Measurements from ENCODE around the gene B3GAT2.
A peak's percentile ranks its signal among the peaks of the same experiment; 100 is the strongest.

The B3GAT2 gene

GRCh38 chr6:70889270-70889669 lies 67.6 kb downstream of the B3GAT2 start:
- no peak for DNase-seq

- DNase-seq, result no peak
These were observed 70.2 kb downstream of the B3GAT2 start for GRCh38 chr6:70886661-70887060.

- no peak for DNase-seq
These were observed 70.8 kb downstream of the B3GAT2 start for GRCh38 chr6:70886071-70886470.

DNA sequence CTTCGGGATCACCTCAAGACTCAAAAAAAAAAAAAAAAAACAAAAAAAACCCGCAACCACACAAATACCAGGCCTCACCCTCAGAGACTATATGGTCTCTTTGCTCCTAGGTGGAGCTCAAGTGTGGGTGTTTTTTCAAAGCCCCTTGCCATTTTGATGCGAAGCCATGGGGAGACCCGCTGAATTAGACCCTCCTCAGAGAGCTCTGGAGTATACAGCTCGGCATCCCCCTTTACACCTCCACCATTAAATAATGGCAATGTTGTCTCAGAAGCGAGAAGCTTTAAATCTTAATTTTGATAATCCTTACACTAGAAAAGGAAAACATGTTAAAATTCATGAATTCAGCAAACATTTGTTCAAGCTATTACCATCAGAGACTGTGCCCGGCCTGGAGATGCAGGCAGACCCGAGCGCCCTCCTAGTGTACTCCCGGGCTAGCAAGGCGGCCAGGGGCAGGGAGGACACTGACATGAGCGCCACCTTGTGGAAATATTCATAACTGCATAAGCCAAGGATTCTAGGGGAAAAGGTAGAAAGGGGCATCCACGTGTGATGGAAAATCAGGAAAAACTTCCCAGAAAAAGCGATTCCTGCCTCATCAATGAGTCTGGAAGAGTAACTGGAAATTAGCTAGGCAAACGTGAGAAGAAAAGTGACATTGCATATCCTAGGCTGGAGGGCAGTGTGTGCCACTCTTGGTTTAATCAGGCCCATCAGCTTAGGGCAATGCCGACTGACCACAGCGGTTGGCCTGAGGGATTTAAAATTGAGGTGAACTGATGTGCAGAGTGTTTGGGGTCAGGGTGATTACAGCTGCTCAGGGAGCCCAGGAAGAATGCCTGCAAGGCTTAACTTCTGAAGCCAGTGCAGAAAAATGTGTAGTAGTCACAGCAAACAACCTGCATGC lies 72.5 kb downstream of the B3GAT2 start:
- peak; percentile 70 for DNase-seq

GRCh38 chr6:70879496-70879895 lies 77.4 kb downstream of the B3GAT2 start:
- DNase-seq, result no peak

- DNase-seq, result no peak
These were observed 82.5 kb downstream of the B3GAT2 start for GRCh38 chr6:70874181-70874913.

- no peak for DNase-seq
These were observed 84.4 kb downstream of the B3GAT2 start for GRCh38 chr6:70872469-70872868.

GRCh38 chr6:70864401-70864800 lies 92.5 kb downstream of the B3GAT2 start:
- no peak for DNase-seq

DNA sequence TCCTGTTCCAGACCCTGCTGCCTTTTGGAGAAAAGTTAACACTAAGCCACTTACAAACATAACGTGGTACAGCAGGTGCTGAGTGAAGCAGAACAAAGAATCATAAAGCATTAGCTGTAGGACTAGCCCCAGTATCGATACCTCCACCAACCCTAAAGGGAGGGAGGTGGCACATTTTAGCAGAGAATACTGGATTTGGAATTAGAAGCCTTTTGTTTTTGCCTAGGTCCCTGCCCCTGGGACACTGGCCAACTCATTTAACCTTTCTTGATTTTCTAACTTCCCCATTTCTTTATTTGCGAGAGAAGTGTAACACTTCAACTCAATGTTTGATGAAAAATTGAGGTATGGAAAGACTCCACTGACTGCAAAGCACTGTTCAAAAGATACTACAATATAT lies 93.5 kb downstream of the B3GAT2 start:
- no peak for DNase-seq

DNA sequence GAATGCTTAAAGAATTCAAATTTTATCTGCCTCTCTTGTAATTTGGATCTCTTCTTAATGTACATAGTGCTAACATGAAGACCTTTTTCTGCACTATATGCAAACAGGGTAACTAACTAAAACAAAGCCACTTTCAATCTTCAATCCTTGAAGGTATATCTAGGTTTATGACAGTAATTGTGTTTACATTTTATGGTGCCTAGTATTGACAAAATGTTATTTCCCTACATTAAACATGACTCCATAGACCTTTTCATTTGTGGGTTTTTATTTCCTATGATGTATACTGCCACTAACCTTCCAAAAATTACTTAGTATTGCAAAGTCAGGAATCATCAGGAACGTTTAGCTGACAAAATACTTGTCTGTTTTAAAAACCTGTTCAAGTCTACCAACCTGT lies 95.9 kb downstream of the B3GAT2 start:
- DNase-seq, result no peak

DNA sequence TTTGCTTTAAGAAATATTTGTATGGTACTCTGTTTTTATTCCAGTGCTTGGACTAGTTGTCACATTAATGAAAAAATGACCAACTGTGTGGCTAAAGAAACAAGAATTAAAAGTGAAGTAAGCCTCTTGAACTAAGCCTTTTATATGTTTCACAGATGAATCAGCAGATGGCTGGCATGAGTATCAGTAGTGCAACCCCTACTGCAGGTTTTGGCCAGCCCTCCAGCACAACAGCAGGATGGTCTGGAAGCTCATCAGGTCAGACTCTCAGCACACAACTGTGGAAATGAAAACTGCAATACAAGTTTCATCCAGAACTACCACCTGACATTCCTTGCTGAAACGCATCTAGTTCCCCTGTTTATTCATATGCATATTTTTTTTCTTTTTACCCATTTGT lies 96.8 kb downstream of the B3GAT2 start:
- no peak for DNase-seq

DNA sequence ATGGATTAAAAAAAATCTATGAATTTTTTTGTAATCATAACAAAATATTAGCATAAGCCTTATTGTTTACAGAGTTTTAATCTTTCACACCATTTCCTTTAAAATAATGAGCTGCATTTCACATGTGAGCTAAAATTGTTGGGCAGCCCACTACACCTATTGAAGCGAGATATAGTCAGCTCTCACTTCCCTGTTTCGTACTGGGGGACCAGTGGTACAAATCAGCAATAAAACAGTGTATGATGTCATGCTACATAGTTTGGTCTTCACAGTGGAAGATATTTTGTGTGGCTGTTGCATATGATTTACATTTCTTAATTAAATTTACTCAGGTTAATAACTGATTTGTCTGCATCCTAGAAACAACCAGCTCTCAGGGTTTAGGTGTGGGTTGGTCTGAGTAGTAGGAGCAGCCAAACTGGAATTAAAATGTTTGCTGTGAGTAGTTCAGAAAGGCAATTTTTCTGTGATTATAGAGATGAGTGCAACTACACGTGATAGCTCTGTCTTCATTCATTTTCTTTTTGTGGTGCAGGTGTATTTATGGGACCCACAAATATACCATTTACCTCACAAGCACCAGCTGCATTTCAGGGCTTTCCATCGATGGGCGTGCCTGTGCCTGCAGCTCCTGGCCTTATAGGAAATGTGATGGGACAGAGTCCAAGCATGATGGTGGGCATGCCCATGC lies 99.3 kb downstream of the B3GAT2 start:
- DNase-seq, result no peak

- no peak for DNase-seq
These were observed 104.1 kb downstream of the B3GAT2 start for GRCh38 chr6:70852667-70853246.

DNA sequence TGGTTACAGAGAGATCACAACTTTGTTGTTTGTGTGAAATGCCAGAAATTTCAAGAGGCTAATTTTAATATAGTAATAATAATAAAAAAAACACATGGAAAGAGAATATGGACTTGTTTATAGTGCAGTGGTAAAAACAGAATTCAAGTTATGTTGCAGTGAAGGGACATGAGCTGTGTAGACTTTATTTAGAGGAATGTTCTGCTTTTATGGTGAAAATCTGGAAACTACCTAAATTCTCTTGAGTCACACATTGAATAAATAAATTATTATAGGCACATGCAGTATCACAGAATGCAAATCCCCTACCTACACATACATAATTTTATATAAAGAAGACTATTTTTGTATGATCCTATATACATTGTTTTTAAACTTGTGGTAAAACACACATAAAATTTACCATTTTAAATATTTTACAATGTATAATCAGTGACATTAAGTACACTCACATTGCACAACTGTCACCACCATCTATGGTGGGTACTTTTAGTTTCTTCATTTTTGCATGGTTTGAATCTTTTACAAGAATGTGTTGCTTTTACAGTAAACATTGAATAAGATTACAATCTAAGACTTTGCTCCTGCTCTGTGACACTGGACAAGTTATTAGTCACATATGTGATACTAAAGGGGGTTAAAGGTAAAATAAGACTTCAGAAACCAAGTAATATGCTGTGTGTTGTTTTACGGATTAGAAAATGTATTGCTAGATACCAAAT lies 107.4 kb downstream of the B3GAT2 start:
- DNase-seq, result peak; percentile 49

DNA sequence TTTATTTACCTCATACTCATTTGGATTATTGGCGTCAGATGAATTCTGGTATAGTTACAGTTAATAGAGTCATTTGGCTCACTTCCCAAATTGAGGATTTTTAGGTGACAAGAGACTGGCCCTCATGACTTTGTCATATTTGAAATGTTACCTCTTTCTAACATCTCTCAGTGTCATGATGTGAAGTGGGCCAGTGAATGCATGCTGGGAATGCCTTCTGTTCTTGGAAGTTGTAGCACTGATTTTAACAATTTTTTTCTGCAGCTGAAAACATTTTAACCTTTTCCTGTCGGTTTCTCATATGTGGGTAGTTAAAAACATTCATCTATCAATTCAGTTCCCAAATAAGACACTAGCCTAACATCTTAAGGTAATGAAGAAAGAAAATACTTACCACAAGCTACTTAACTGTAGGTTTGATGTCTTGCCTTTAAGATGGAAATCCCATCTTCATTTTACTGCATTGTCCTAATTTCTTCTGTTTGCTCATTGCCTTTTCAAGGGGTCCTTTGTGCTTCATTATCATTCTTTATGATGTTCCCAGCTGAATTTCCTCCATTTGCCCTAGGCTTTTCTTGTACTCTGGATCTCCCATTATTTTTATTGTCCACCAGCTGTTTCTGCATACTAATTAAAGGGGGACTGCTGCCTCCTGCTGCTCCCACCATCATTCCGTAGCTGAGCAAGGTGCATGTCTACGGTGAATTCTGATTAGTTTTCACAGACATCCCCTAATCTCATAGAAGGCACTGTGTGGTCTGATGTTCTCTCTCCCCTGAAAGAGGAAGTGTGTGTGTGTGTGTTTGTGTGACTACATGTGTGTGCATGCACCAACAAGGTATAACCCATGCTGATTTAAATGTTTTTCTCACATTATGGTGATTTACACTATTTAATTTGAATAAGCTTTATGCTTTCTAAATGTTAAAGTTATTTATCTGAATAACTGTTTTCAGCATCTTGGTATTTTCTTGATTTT lies 109.5 kb downstream of the B3GAT2 start:
- no peak for DNase-seq

GRCh38 chr6:70846207-70846835 lies 110.5 kb downstream of the B3GAT2 start:
- DNase-seq, result no peak

DNA sequence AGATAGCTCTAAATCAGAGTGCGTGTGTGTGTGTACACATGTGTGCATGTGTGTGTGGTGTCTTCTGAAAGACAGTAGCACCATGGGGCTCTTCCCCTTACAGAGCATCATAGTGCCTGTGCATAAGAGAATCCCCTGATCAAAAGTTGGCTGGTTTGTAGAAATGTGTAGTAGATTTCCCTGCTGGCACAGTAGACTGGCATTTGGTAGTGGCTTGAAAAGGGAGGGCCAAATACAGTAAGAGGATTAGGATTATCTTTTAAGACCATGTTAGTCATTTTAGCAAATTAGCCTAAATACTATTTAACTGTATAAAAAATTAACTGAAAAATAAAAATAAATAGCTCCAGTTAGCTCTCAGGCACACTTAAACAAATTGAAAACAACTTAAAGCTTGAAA lies 112.6 kb downstream of the B3GAT2 start:
- no peak for DNase-seq

GRCh38 chr6:70843328-70843918 lies 113.4 kb downstream of the B3GAT2 start:
- DNase-seq, result no peak

GRCh38 chr6:70842541-70842940 lies 114.3 kb downstream of the B3GAT2 start:
- no peak for DNase-seq

GRCh38 chr6:70841112-70841511 lies 115.7 kb downstream of the B3GAT2 start:
- no peak for DNase-seq
